GM18868 (cell line): Measurements from ENCODE around the gene E2F2.

Source experiments
- ATAC-seq: cut with Tn5 transposase; IDR thresholded peaks from one replicate; pipeline ENCODE4 v1.9.1; 2021; ENCODE audit warnings: mild to moderate bottlenecking, moderate library complexity; ENCODE audit not compliant: unreplicated experiment

The E2F2 gene

GRCh38 chr1:23563003-23563402 lies 32.0 kb upstream of the E2F2 start:
- no peak for ATAC-seq

GRCh38 chr1:23562137-23562876 lies 31.3 kb upstream of the E2F2 start:
- no peak for ATAC-seq

- ATAC-seq = no peak
These were observed 30.7 kb upstream of the E2F2 start for GRCh38 chr1:23561813-23562100.

GRCh38 chr1:23561076-23561812 lies 30.2 kb upstream of the E2F2 start:
- ATAC-seq = no peak

- no peak for ATAC-seq
These were observed 29.1 kb upstream of the E2F2 start for GRCh38 chr1:23559985-23560741.

GRCh38 chr1:23559136-23559984 lies 28.3 kb upstream of the E2F2 start, which contains the start of gene ID3:
Gene ID3 (minus strand): TSS chr1:23559501. CDS start chr1:23559426, 75 bp downstream.
- ATAC-seq = peak; percentile 56

GRCh38 chr1:23558872-23559135 lies 27.8 kb upstream of the E2F2 start:
- no peak for ATAC-seq

GRCh38 chr1:23558140-23558871 lies 27.3 kb upstream of the E2F2 start:
- no peak for ATAC-seq

GRCh38 chr1:23557471-23558124 lies 26.6 kb upstream of the E2F2 start:
- ATAC-seq = no peak

GRCh38 chr1:23556635-23557470 lies 25.8 kb upstream of the E2F2 start:
- ATAC-seq = no peak

GRCh38 chr1:23555986-23556634 lies 25.1 kb upstream of the E2F2 start:
- no peak for ATAC-seq

GRCh38 chr1:23555270-23555985 lies 24.4 kb upstream of the E2F2 start:
- ATAC-seq = no peak

- ATAC-seq = peak; percentile 62
These were observed 23.6 kb upstream of the E2F2 start for GRCh38 chr1:23554481-23555269.

- no peak for ATAC-seq
These were observed 23.1 kb upstream of the E2F2 start for GRCh38 chr1:23554127-23554480.

- no peak for ATAC-seq
These were observed 22.4 kb upstream of the E2F2 start for GRCh38 chr1:23553231-23554126.

- ATAC-seq = no peak
These were observed 20.8 kb upstream of the E2F2 start for GRCh38 chr1:23551849-23552248.
